GM12891 (cell line): Measurements from ENCODE around the gene OCSTAMP.

Experiments used
- PAX5 ChIP-seq: IDR thresholded peaks from 2 replicates; pipeline ENCODE4 v1.6.1; 2011; ENCODE audit warnings: low read length, moderate library complexity, mild to moderate bottlenecking; ENCODE audit not compliant: insufficient read depth, severe bottlenecking
- POLR2A ChIP-seq: IDR thresholded peaks from 2 replicates; pipeline ENCODE4 v1.6.1; 2011; ENCODE audit warnings: low read depth, low read length, control low read depth
- POLR2AphosphoS5 ChIP-seq: IDR thresholded peaks from 2 replicates; pipeline ENCODE4 v1.6.1; 2011; ENCODE audit warnings: low read depth, low read length, control low read depth
- POU2F2 ChIP-seq: IDR thresholded peaks from 2 replicates; pipeline ENCODE4 v1.6.1; 2011; ENCODE audit warnings: low read depth, mild to moderate bottlenecking, control low read depth, low read length, moderate library complexity
- TAF1 ChIP-seq: IDR thresholded peaks from 2 replicates; pipeline ENCODE4 v1.6.1; 2011; ENCODE audit warnings: low read depth, low read length, control low read depth

GRCh38 chr20:46559685-46560440, 9.4 kb upstream of the OCSTAMP start:
- TF ChIP-seq POLR2AphosphoS5 (no peak), POLR2A (no peak), TAF1 (no peak), PAX5 (no peak), POU2F2 (no peak)
